Measurements from ENCODE around the gene ZNF787.

ZNF787 gene

DNA sequence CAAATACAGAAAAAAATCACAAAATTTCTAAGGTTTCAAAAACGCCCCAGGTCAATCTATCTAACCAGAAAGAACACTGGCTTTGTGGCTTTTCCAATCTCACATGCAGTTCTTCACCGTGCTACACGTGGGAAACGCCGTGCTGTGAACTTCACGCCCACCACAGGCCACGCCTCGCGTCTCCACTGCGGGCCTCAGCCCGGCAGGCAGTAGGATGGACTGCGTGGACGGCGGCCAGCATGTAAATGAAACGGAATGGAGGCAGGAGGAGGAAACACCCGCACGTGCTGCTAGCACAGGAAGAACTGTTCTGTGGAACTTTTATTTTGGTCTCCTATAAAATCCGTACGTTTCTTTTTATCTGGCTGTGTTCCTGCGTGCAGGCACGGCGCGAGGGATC, 23.8 kb downstream of the ZNF787 start:
- TF ChIP-seq, protein P1, sequence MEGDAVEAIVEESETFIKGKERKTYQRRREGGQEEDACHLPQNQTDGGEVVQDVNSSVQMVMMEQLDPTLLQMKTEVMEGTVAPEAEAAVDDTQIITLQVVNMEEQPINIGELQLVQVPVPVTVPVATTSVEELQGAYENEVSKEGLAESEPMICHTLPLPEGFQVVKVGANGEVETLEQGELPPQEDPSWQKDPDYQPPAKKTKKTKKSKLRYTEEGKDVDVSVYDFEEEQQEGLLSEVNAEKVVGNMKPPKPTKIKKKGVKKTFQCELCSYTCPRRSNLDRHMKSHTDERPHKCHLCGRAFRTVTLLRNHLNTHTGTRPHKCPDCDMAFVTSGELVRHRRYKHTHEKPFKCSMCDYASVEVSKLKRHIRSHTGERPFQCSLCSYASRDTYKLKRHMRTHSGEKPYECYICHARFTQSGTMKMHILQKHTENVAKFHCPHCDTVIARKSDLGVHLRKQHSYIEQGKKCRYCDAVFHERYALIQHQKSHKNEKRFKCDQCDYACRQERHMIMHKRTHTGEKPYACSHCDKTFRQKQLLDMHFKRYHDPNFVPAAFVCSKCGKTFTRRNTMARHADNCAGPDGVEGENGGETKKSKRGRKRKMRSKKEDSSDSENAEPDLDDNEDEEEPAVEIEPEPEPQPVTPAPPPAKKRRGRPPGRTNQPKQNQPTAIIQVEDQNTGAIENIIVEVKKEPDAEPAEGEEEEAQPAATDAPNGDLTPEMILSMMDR (conservative IDR thresholded peaks at IDR 0.05), result no peak
- no peak for TF ChIP-seq ZFX (IDR thresholded peaks at IDR 0.05)
- peak overlapping the region; percentile 12; the same call in 1 of the 2 replicates for H3K27ac ChIP-seq

DNA sequence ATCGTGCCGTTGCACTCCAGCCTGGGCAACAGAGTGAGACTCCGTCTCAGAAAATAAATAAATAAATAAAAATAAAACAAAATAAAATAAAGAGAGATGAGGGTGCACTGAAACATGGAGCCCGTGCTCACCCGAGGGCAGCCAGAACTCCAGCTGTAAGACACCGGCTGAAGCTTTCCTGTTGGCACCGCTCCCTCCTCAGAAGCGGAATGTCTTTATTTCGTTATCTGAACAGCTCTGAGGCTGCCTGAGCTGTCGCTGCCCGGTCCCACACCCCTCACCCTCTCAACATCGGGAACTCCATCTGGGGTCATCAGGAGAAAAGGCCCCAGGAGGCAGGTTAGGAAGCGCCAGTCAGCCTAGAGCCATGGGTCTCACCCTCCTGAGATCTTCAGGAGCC, 24.4 kb downstream of the ZNF787 start:
- no peak for TF ChIP-seq ZFX (IDR thresholded peaks at IDR 0.05)
- TF ChIP-seq, protein P1 (conservative IDR thresholded peaks at IDR 0.05), result no peak
- no peak overlapping the region for H3K27ac ChIP-seq

DNA sequence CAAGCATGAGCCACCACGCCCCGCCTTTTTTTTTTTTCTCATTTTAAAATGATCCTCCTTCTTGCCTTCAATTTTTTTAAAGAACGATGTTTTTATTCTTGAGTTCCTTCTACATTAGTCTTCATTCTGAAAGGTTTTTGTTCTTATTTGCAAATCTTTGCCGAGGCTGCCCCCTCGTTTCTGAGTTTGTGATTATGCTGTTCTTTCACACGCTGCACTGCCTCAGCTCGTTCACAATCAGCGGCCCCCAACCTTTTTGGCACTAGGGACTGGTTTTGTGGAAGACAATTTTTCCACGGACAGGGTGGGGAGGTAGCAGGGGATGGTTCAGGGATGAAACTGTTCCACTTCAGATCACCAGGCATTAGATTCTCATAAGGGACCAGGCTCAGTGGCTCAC, 26.6 kb downstream of the ZNF787 start:
- no peak overlapping the region for H3K27ac ChIP-seq
- TF ChIP-seq ZFX (IDR thresholded peaks at IDR 0.05), result no peak
- TF ChIP-seq, protein P1 (conservative IDR thresholded peaks at IDR 0.05), result no peak

DNA sequence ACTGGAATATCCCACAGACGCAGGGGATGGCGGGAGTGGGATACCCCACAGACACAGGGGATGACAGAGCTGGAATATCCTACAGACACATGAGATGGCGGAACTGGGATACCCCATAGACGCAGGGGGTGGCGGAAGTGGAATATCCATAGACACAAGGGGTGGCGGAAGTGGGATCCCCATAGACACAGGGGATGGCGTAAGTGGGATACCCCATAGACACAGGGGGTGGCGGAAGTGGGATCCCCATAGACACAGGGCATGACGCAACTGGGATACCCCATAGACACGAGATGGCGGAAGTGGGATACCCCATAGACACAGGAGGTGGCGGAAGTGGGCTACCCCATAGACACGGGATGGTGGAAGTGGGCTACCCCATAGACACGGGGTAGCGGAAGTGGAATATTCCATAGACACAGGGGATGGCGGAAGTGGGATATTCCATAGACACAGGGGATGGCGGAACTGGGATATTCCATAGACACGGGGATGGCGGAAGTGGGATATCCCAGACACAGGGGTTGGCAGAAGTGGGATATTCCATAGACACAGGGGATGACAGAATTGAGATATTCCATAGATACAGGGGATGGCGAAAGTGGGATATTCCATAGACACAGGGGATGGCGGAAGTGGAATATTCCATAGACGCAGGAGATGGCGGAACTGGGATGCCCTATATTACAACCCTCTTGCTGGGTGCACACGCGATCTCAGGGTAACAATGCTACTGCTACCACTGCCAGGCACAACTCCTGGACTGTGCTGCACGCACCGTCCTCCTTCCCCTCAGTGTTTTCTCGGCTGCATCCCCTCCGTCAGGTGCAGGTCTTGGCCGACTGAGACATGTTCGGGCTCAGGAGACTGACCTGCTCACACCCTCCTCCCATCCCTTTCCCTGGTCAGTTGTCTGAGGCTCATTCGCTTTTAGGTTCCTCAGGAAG, 28.1 kb downstream of the ZNF787 start:
- TF ChIP-seq ZFX (IDR thresholded peaks at IDR 0.05), result no peak
- TF ChIP-seq, protein P1 (conservative IDR thresholded peaks at IDR 0.05), result no peak
- peak overlapping the region; percentile 52; the same call in 1 of the 2 replicates for H3K27ac ChIP-seq

DNA sequence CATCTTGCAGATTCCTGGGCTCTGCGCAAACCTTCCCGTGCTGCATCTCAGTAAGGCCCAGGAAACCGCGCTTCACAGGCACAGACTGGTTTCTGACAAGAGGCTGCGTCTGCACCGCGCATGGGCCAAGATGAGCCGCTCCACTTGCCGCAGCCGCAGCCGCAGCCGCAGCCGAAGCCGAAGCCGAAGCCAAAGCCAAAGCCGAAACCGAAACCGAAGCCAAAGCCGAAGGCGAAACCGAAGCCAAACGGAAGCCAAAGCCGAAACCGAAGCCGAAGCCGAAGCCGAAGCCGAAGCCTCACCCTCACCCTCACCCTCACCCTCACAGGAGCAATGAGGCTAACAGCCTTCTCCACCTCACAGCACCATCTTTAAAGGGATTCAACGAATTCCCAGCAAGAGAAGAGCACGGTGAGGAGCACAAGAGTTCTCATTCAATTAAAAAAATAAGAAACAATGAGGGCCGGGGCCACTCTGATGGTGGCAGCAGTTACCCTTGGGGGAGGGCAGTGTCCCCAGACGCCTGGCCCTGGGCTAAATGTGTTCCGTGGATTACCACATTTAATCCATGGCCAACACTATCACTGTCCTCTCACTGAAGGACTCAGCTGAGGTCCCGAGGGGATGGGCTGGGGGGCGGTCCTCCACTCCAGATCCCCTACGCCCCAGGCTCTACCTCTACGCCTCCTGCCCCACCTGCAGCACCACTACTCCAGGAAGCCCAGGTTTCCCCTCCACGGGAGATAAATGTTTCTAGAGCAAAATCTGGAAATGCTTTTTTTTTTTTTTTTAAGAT, 29.1 kb downstream of the ZNF787 start:
- H3K27ac ChIP-seq, result peak overlapping the region; percentile 52
- TF ChIP-seq, protein P1 (conservative IDR thresholded peaks at IDR 0.05), result no peak
- TF ChIP-seq ZFX (IDR thresholded peaks at IDR 0.05), result no peak

DNA sequence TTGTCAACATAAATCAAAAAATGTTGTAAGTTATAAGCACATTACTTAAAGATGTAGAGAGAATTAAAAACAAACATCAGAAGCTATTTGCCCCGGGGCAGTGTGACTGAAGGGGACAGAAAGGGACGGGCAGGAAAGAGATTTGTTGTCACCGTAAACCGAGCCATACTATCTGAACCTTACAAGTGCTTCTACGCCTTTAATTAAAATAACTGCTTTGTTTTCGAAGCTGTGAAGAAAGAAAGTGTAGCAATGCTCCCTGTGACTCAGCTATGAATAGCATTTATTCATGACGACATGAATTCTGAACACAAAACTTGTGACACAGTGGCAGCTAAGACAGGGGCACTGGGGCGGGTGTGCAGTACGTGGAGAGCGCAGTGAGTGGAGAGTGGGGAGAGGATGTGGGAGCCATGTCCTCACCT, 30.0 kb downstream of the ZNF787 start:
- peak overlapping the region; percentile 52 for H3K27ac ChIP-seq
- TF ChIP-seq, protein P1 (conservative IDR thresholded peaks at IDR 0.05), result no peak
- no peak for TF ChIP-seq ZFX (IDR thresholded peaks at IDR 0.05)

DNA sequence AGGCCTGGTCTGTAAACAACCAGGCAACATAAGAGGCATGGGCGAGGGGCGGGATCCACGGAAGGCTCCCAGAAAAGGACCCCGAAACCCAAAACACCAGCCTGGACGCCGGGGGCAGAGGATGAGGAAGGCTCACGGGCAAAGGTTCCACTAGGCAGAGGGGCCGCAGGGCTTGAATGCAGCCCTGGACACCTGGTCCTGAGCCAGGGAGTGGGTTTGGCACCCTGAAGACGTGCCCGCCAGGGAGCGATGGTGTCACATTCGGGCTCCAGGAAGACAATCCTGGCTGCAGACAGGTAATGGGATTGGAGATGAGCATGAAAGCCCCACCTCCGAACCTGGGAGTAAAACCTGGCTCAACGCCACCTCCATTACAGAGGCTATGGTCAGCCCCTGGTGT, 31.8 kb downstream of the ZNF787 start:
- TF ChIP-seq, protein P1 (conservative IDR thresholded peaks at IDR 0.05), result no peak
- no peak for TF ChIP-seq ZFX (IDR thresholded peaks at IDR 0.05)
- H3K27ac ChIP-seq, result no peak overlapping the region

Data from C4-2B (cell line).